A204.1 (cell line): ENCODE measurements around the gene ZXDC.

Experiments used
- FAIRE-seq: peaks from 2 replicates; lab custom pipeline; 2012; peaks lifted over from hg19 to GRCh38; lab: Jason Lieb, UNC

Gene ZXDC

DNA sequence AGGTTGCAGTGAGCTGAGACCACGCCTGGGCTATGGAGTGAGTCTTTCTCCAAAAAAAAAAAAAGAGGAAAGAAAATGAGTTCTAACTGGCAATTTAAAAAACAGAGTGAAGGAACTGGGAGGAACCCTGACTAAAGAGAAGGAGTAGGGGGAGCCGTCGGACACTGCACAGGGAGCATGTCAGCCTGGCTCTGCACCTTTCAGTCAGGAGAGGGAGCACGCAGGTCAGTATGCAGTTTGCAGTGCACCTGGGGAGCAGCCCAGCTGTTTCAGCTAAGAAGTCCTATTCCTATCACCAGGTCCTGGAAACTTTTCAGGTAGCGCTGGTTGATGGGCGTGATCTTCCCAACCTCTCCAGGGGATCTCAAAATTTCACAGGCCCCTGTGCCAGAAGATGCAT, 14.9 kb upstream of the ZXDC start:
- no peak for FAIRE-seq

GRCh38 chr3:126488886-126489569, 13.3 kb upstream of the ZXDC start:
- FAIRE-seq, result no peak

DNA sequence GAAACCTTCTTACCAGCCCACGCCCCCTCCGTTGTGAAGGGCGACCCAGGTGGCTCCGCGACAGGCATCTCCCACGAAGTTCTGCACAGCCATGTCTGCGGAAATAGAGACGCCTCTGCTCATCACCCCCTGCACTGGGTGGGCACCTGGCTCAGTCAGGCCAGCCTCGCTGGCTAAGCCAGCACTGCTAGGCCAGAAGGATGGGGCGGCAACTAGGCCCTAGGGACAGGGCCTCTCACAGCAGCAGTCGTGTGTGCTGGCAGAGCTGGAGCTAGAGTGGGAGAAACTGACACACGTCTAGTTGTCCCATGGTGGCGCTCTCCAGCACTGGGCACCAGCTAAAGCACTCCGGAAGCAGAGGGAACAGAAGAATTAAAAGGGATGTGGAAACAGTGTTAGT, 12.5 kb upstream of the ZXDC start:
- no peak for FAIRE-seq

- no peak for FAIRE-seq
Observed at GRCh38 chr3:126487151-126487771, 11.6 kb upstream of the ZXDC start.

GRCh38 chr3:126486360-126486847, 10.7 kb upstream of the ZXDC start:
- FAIRE-seq, result no peak

DNA sequence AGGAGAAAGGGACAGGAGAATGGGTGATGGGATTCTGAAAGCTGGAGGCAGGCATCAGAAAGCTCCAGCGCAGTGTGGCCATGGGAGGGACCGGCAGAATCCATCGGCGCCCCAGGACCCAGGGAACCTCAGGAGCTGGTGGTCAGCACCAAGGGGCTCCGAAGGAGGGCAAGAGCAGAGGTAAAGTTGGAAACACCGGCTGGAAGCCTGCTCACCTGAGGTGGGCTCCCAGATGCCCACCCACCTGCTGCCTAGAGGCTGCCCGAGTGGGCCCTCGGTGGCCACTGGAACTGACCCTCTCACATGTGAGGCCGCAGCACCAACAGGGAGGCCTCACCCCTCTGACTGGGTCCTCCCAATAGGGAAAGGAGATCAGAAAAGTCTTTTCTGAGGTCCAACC, 10.3 kb upstream of the ZXDC start:
- FAIRE-seq, result no peak

GRCh38 chr3:126485176-126485897, 9.6 kb upstream of the ZXDC start:
- FAIRE-seq, result no peak

- no peak for FAIRE-seq
Observed at GRCh38 chr3:126484662-126485061, 9.0 kb upstream of the ZXDC start.

DNA sequence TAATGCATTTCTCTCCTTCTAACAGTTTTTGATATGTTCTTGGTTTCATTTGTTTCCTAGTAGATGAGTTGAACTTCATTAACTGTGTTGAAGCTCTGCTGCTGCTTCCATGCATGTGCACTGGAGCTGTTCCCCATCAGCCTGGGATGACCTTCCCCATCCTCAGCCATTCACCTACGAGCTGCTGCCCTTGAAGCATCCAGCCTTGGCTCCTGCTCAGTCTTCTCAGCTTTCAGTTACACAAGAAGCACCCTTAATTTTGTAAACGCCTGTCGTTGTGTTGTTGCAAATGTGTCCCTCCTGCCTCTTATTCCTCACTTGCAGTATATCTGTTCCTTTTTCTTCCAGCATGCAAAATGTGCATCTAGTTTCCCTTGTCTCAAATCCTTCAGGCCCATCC, 8.5 kb upstream of the ZXDC start:
- FAIRE-seq, result no peak

- no peak for FAIRE-seq
Observed at GRCh38 chr3:126483321-126483761, 7.7 kb upstream of the ZXDC start.

DNA sequence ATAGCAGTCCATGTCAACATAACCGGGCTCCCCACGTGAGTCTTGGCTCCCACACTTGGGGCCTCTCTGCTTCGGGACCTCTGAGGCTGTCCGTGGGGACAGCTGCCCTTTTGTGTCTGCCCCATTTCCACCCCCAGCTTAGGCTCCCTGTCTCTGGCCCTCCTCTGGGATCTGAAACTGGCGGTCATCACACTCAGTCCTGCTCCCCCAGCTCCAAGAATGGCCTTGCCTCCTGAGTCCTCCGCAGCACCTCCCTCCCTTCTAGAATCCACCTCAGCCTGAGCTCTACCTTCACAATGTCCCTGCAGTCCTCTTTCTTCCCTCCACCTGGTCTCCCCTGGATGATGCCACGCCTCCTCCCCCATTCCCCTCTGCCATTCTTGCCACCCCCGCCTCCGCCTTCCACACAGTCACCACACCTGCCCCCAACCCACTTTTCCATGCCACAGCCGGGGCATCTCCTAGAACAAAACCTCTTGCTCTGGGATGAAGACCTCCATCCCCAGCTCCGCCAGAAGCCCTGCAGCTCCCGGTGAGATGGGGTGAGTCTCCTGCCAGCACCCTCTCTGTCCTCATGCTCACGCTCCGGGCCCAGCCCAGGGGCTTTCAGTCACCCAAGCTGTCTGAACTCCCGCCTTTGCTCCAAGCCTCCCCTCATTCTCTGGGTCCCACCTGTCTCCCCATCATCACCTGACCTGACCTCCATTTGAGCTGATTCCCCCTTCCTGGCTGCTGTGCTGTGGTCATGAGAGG, 7.0 kb upstream of the ZXDC start:
- no peak for FAIRE-seq

- no peak for FAIRE-seq
Observed at GRCh38 chr3:126481808-126482502, 6.3 kb upstream of the ZXDC start.

DNA sequence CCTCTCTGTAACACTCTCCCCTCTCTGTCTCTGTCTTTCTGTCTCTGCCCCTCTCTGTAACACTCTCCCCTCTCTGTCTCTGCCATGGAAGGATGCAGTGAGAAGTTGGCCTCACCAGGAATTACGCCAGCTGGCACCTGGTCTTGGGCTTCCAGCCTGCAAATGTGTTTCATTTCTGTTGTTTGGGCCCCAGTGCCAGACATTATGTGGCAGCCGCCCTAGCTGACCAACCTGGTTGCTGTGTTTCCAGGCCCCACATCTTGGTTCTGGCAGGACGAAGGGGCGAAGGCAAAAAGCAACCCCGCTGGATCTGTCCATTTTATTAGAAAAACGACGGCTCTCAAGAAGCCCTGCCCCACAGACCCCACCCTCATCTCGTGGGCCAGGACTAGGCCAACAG, 5.2 kb upstream of the ZXDC start:
- no peak for FAIRE-seq

DNA sequence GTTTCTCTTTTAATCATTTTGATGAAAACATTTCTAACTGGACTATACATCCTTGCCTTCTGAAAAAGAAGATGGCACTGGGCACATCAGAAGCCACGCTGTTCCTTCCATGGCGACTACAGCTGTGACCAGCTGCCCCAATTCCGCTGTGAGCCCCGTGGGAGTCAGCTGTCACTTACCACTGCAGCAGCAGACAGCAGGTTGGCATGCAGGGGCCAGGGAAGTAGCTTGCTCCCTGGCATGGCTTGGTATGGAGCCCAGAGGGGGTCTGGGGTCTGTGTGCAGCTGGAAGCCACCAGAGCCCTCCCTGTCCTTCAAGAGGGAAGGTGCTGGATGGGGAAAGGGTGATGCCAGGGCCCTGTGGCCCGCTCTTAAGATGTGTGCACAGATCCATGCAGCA, 4.5 kb upstream of the ZXDC start:
- no peak for FAIRE-seq

DNA sequence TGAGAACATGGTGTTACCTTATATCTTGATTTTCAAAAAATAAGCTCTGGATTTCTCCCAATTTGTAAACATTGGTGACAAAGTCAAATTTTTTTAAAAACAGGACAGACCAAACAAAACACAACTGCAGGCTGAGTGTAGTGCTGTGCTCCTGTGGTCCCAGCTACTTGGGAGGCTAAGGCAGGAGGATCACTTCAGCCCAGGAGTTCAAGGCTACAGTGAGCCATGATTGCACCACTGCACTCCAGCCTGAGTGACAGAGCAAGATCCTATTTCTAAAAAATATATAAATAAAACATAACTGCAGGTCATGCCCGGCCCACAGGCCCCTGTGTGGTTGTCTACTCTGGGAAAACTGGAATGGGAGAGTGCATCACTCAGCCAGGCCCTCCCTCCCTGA, 4.0 kb upstream of the ZXDC start:
- FAIRE-seq, result no peak

DNA sequence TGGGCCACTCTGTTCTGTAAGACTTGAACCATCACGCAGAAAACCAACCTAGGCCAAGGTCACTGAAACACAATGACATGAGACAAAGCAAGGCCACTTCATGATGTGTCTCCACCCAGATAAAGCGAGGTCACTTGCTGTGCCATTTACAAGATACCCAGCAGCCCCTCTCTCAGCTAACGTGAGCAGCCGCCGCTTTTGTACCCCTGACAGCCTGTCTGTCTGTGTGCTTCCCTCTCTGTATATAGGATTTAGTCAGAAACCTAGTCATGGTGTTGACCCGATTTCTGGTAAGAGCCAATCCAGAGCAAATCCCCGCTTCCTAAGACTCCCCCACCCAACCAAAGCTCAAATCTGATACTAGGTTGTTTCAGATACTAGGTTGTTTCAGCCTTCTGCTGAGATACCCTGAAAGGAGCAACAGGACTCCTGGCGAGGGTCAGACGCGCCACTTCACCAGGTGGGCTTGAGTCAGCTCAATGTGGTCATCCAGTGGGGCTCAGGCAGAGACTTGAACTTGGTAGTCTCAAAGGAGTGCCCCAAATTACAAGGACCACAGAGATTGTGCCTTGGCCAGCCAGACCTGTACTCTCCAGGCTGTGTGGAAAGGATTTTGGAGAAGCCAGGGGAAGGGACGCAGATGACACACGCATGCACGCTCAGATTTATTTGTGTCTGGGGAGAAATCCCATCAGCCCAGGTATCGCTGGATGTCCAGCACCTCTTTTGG, 3.1 kb upstream of the ZXDC start:
- FAIRE-seq, result no peak

DNA sequence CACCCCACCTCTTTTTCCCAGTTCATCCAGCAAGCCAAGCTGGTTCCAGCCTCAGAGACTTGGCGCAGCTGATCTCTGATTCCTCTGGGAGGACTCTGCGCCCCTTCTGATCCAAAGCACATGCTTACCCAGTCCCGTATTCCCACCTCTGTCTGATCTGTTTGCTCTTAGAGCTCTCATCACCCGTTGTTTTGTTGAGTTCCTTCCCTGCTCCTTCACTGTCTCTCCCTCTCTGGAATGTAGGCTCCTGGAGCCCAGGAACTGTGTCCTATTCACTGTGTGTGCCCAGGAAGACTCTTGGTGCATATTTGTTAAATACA, 1.3 kb upstream of the ZXDC start:
- no peak for FAIRE-seq

DNA sequence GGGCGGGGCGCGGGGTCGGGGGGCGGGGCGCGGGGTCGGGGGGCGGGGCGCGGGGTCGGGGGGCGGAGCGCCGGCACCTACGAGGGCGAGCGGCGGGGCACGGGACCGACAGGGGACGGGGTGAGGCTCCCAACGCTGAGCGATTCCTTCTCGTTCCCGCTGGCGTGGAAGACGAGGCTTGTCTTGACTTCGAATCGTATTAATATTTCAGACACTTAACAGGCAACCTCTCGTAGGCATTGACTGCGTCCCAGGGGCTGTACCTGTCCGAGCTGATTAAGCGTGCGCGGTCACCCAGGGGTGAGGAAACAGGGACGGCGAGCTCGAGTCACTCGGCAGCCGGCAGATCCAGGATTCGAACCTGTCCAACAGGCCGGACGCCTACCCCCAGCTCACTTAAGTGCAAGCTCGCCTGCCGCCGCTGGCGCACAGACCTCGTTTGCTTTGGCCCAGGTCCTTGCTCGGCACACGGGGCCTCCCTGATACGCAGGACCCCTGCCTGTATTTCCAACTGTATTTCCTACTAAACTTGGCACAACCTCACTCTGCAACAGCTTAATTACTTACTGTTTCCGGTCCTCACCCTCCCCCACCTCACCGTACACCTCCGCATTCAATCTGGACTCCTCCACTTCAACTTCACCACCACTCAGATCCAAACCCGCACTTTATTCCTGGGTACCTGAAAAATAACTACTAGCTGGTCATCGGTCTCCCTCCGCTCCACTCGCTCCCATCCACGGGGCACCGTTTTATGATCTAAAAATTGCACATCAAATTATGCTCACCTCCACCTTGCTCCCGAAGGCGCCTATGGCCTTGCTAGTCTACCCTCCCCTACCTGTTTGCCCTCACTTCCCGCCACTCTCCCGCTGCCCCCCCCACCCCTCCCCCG, 722 bp upstream of the ZXDC start:
- no peak for FAIRE-seq

- FAIRE-seq, result no peak
Observed at GRCh38 chr3:126474498-126475412, 936 bp downstream of the ZXDC start.
